D721Med (cell line): ENCODE measurements around the gene ERFE.
"Not testable (repeated sequence)": the region's sequence is repeated elsewhere in the genome, so short reads cannot be mapped to it uniquely, and the experiment has no call there.

Experiments used
- DNase-seq: peaks from one replicate; pipeline ENCODE4 v3.0.0; 2011; ENCODE audit warnings: low spot score; ENCODE audit not compliant: insufficient read length
- FAIRE-seq: peaks from 2 replicates; lab custom pipeline; 2011; peaks lifted over from hg19 to GRCh38; lab: Jason Lieb, UNC
- TF ChIP-seq, protein P1 (sequence below): IDR thresholded peaks from 2 replicates; pipeline ENCODE4 v1.5.1; 2012; ENCODE audit warnings: mild to moderate bottlenecking, control low read depth; ENCODE audit not compliant: insufficient read depth; ENCODE audit errors: missing control alignments

ERFE gene

DNA sequence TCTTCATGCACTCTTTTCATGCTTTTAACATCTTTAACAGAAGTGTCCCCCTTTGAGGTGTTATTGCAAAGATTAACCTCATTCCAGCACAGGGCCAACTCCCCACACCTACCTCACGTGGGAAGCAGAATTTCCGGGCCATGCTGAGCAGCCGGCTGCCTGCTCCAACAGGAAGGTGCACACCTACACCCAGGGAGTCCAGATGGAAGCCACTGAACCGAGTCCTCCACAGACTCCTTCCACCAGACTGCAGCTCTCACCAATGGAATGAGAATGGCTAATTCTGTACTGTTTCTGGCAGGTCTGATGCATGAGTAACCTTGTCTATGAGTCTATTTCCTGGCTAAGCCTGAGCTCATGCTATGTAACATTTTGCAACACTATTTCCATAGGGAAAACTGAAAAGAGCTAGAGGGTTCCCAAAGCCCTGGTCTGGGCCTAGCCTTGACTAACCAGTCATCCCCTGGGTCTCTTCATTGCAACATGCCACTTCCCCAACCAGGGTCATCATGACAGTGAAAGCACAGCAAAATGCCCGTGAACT, 11.0 kb downstream of the ERFE start:
- DNase-seq (no peak), FAIRE-seq (no peak)
- TF ChIP-seq, protein P1, sequence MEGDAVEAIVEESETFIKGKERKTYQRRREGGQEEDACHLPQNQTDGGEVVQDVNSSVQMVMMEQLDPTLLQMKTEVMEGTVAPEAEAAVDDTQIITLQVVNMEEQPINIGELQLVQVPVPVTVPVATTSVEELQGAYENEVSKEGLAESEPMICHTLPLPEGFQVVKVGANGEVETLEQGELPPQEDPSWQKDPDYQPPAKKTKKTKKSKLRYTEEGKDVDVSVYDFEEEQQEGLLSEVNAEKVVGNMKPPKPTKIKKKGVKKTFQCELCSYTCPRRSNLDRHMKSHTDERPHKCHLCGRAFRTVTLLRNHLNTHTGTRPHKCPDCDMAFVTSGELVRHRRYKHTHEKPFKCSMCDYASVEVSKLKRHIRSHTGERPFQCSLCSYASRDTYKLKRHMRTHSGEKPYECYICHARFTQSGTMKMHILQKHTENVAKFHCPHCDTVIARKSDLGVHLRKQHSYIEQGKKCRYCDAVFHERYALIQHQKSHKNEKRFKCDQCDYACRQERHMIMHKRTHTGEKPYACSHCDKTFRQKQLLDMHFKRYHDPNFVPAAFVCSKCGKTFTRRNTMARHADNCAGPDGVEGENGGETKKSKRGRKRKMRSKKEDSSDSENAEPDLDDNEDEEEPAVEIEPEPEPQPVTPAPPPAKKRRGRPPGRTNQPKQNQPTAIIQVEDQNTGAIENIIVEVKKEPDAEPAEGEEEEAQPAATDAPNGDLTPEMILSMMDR: no peak

DNA sequence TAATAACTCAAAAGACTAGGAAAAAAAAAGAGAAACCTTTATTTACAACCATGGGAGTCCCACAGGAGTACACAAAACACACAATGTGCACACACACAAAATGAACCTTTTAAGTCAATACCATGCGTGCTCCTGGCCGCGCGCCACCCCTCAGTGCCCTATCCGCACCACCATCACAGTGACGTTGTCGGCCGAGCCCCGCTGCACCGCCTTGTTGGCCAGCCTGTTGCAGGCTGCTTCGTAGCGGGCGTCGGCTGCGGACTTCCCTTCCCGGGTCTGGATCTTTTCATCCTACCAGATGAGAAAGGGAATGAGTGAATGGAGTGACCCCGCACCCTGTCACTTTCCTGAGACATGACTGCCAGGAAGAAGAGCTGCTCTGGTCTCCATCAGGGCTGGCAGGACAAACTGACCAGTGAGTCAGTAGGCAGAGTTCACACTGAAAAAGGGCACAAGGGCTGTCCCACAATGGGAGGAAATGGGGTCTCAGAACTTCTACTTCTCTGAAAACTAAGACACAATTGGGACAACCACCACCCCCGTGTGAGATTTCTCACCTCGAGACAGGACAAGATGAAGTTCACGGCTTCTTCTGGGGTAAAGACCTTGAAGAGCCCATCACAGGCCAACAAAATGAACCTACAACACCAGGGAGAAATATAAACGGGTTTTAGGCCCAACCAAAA, 11.8 kb downstream of the ERFE start:
- TF ChIP-seq, protein P1: no peak
- FAIRE-seq: no peak
- DNase-seq: no peak

DNA sequence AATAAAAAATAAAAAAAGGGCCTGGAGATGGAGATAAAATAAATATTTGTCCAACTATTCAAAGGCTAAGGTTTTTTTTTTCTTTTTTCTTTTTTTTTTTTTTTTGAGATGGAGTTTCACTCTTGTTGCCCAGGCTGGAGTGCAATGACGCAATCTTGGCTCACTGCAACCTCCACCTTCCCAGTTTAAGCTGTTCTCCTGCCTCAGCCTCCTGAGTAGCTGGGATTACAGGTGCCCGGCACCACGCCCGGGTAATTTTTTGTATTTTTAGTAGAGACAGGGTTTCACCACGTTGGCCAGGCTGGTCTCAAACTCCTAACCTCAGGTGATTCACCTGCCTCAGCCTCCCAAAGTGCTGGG, 12.3 kb downstream of the ERFE start:
- not testable (repeated sequence) for FAIRE-seq

DNA sequence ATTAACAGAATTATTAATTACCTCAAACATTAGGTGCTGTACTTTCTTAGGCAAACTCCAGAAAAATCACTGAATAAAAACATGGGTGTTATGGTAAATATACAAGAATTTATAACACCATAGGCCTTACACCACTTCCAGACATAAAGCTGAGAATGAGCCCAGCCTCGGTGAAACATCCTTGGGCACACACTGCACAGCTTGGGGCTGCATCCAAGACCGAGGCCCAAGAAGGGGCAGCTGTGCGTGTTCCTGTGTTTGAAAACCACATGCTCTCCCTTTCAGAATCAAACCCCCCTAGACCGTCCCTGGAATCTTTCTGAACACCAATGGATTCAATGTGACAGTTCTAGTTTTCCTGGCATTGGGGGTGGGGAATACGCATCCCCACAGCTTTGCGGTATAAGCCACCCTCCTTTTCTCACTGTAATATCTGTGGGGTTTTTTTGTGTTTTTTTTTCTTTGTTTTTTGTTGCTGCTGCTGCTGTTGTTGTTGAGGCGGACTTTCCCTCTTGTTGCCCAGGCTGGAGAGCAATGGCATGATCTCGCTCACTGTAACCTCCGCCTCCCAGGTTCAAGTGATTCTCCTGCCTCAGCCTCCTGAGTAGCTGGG, 12.9 kb downstream of the ERFE start:
- FAIRE-seq: no peak
- no peak for DNase-seq
- TF ChIP-seq, protein P1: no peak

More for the DNA sequence above, 12.3 kb downstream of the ERFE start:
- not testable (repeated sequence) for DNase-seq

DNA sequence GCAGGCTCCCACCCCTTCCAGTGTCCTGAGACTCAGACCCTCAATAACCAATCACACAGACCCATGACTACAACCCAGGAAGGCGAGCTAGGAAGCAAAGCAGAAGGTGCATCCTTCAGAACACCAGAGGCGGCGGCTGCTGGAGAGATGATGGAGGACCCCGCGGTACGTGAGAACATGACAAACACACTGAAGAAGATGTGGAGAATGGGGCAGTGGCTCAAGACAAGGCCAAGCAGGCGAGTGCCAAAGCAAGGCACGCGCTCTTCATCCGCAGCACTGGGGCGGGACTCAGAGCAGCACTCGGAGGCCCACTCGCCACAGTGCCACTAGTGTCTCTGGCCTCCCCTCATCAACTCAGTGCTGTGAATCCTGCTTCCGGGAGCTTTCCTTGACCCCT, 13.7 kb downstream of the ERFE start:
- FAIRE-seq (no peak), DNase-seq (no peak)
- TF ChIP-seq, protein P1: no peak

DNA sequence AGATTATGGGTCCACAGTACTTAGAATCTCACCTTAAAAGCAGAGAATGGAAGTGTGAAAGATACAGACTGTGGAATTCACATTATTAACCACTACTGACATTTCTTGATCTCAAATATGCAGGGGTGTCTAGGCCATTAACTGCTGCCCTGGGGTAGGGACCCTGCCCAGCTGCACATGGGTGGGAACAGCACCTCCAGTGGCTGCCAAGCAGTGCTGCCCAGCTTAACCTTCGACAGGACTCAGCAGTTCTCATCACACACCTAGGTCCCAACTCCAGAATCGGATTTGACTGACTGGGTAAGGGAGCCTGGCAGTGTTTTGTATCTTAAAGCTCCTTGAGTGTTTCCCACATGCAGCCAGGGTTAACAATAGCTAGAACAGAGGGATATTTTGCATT, 14.9 kb downstream of the ERFE start:
- DNase-seq: no peak
- FAIRE-seq: no peak
- TF ChIP-seq, protein P1: no peak

DNA sequence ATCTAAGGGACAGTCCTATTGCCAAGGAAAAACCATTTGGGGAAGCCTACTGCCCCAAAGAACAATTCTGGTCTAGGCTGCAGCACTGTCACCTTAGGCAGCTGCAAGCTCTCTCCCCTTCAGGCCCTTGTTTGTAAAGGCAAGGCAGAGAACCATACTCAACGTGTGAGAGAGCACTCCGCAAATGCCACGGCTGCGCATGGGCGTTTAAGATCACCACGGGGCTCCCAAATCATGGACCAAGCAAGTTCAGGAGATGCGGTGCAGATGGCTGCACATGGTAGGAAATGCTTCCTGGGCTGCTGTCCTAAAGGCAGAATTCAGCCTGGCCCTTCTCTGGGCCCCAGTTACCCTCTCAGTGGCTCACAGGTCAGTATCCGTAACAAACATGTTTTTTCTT, 15.5 kb downstream of the ERFE start:
- TF ChIP-seq, protein P1: no peak
- FAIRE-seq (no peak), DNase-seq (no peak)
